DOHH2 (cell line): ENCODE measurements around the gene SERINC5.

ENCODE experiments used
- CTCF ChIP-seq: fragments of 200-600 bp; sonication (generic); IDR thresholded peaks from one replicate; pipeline ENCODE4 v1.5.1; 2014; ENCODE audit warnings: antibody characterized with exemption, mild to moderate bottlenecking, low read depth, low read length; ENCODE audit not compliant: poor library complexity, severe bottlenecking
- EZH2phosphoT487 ChIP-seq: fragments of 200-600 bp; sonication (generic); IDR thresholded peaks from 2 replicates; pipeline ENCODE4 v1.6.1; 2017; ENCODE audit warnings: borderline replicate concordance, mild to moderate bottlenecking, antibody characterized with exemption, low read length, moderate library complexity, mixed read lengths

GRCh38 chr5:80139466-80139972, 116.3 kb downstream of the SERINC5 start:
- TF ChIP-seq CTCF (no peak), EZH2phosphoT487 (no peak)
